HG03139 (cell line): ENCODE data around the gene AIM2.
"Not testable (repeated sequence)": the region's sequence is repeated elsewhere in the genome, so short reads cannot be mapped to it uniquely, and the experiment has no call there.

Source experiments
- ATAC-seq: cut with Tn5 transposase; IDR thresholded peaks from one replicate; pipeline ENCODE4 v1.9.1; 2021; ENCODE audit not compliant: unreplicated experiment

The AIM2 gene

GRCh38 chr1:159081626-159082025 lies 5.1 kb upstream of the AIM2 start:
- no peak for ATAC-seq

GRCh38 chr1:159079525-159079924 lies 3.0 kb upstream of the AIM2 start:
- ATAC-seq = no peak

DNA sequence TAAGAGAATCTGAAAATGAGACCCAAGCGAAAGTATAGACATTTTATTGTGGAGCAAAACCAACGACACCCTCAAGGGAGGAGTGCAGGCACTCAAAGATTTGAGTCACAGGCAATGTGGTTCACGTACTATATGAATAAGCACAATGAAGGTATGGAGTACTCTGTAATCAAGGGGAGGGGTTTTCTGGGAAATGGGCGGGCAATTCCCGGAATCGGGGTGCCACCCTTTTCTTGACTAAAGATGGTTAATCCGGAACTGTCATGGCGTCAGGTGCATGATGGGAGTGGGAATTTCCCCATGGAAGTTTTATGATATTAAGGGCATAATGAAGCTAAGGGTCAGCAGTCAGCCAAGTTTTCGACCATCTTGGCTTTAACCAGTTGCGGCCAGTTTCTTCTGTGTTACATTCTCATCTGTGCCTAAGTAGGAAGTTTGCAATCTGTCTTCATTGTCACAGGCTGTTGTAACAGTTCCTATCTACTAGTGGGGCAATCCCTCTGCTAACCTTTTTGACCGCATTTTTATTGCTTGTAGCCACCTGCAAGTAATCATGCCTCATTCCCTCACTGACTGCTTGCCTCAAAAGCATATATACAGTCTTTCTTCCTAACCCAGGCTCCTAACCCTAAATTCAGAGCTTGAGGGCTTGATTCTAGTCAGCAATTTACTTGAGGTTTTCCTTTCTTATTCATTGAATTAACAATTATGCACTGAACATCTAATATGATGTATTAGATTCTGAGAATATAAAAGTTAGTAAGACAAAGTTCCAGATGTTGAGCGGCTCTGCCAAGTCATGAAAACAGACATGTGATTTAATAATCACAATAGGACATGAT lies 775 bp upstream of the AIM2 start:
- ATAC-seq = peak; percentile 63

DNA sequence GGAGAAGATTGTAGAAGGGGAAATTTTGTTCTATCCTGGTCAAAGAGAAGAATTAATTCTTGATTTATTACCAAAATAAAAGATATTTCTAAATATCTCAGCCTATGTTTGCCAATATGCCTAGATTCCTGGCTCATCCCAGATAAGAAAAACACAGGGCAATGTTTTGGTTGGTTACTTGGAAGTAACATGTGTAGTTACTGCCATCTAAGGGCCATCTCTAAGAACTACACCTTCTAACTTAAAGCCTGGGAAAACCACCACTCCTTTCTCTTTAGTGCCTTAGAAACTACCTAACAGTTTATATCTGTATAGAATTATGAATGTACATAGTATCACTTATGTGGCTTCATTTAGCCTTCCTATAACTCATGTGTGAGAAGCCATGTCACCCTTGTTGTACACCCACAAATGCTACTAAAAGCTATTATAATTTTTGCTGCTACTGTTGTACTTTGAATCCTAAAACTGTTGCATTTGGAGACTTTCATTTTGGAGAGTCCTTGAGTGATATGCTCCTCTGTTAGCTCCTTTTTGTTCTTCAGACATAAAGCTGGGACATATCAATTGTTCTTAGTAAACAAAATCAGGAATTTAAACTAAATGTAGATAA lies 4.5 kb downstream of the AIM2 start:
- no peak for ATAC-seq

DNA sequence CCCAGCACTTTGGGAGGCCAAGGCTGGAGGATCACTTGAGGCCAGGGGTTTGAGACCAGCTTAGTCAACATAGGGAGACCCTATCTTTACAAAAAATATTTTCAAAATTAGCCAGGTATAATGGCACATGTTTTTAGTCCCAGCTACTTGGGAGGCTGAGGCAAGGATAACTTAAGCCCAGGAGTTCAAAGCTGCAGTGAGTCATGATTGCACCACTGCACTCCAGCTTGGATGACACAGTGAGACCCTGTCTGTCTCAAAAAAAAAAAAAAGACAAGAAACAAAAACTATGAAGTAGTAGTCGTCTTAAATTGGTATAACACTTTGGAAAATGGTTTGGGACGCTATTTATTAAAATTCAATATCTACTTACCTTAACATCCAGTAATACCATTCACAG lies 7.7 kb downstream of the AIM2 start:
- ATAC-seq = no peak

GRCh38 chr1:159067699-159068621 lies 8.6 kb downstream of the AIM2 start:
- peak; percentile 81 for ATAC-seq

GRCh38 chr1:159066108-159066507 lies 10.5 kb downstream of the AIM2 start:
- no peak for ATAC-seq

GRCh38 chr1:159065106-159065505 lies 11.5 kb downstream of the AIM2 start:
- no peak for ATAC-seq

DNA sequence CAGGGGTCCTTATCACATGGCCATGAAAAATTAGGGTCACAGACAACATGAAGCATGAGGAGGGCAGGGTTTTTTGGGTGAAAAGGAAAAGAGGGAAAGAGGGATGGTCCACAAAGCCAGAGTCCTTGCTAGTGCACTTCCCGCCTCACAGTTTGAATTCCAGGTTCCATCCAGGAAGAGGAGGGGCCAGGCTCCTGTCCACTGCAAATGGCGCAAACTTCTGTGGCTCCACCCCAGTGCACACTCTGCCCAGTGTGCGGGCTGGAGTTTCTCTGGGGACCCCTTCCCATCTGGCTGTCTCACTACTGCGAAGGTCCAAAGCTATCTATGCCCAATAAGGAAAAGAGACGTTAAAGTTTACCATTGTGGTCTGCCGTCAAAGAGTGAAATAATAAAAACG lies 17.8 kb downstream of the AIM2 start:
- no peak for ATAC-seq

DNA sequence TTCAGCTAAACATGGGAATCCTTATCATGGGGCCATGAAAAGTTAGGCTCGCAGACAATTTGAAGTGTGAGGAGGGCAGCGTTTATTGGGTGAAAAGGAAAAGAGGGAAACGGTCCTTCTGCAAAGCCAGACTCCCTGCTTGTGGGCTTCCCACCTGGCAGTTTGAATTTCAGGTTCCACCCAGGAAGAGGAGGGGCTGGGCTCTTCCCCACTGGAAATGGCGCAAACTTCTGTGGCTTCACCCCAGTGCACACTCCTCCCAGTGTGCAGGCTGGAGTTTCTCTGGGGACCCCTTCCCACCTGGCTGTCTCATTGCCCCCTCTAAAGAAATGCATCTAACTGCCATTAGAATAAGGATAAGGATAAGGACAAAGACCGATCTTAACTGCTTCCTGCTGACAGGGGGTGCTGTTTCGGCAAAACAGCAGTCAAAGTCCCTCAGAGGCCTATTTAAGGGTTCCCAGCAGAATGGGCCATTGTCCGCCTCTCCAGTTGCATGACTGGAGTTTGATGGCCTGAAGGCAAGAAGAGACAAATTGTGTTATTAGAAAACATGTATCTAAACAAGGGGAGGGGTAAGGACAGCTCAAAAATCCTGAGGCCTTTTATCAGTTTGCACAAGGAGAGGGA lies 20.4 kb downstream of the AIM2 start:
- no peak for ATAC-seq

DNA sequence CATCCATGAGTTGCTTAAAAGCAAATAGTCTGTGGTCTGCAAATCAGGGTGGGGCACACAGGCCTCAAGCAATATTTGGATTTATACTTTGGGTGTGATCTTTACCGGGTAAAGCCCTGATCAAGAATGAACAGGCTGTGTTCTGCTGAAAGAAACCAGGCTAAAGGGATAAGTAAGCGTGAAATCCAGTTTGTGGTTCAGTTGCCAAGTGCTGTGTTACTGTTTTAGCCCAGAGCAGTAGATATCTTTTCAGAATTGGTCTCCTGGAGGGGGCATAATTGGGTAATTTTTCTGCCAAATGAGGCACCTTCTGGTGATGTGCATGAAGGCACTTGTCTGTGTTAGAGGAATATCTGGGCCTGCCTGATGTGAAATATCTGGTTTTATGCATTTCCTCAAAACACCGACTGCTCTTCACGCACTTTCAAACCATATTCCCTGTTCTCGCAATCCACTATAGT lies 21.4 kb downstream of the AIM2 start:
- ATAC-seq = no peak

- no peak for ATAC-seq
These were observed 22.1 kb downstream of the AIM2 start for GRCh38 chr1:159054427-159054826.

GRCh38 chr1:159051436-159051835 lies 25.1 kb downstream of the AIM2 start:
- ATAC-seq = no peak

DNA sequence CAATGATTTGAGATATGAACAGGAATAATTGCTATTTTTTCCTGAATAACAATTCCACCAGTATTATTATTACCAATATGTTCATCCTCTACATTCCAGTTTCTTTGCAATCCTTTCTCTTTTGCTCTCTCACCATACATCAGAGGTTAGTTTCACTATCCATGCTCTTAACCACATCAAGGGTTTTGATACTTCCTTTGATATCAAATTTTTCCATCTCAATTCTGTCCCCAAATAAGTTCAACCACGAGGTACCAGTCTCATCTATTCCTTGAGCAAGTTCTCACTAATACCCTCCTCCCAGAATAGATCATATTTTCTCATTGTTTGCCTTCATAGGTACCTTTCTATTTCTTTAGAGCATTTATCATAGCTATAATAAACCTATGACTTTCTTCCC lies 30.1 kb downstream of the AIM2 start:
- ATAC-seq = not testable (repeated sequence)

GRCh38 chr1:159040893-159041724 lies 35.5 kb downstream of the AIM2 start:
- no peak for ATAC-seq

- ATAC-seq = no peak
These were observed 36.4 kb downstream of the AIM2 start for GRCh38 chr1:159040206-159040605.

- ATAC-seq = no peak
These were observed 45.6 kb downstream of the AIM2 start for GRCh38 chr1:159030877-159031447.

- no peak for ATAC-seq
These were observed 46.3 kb downstream of the AIM2 start for GRCh38 chr1:159030311-159030710.

- not testable (repeated sequence) for ATAC-seq
These were observed 49.7 kb downstream of the AIM2 start for GRCh38 chr1:159026841-159027240.

DNA sequence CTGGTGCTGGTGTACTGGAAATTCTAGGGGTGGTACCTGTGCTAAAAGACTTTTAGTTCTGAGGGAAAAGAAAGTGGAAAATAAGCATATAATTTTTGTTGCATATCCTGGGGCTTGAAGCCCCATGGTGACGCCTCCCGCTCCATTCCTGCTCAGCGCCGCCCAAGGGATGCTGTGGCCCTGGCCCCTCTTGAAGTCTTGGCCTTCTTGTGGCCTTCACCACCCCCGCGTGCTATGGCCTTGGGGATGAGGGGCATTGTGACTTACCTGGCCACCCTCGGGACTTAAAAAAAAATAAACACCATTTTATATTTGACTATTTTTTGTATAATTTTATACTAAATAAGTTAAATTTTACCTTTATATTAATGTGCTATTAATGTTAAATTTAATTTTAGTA lies 51.5 kb downstream of the AIM2 start:
- ATAC-seq = no peak
